ENCODE data around the gene FLOT1. TPM values are rescaled to one million over a fixed set of nuclear protein-coding genes. Genes with fewer than 3 reads are reported as not detected.

FLOT1 gene
- total and polyA plus RNA-seq, 9 of the 15 experiments (the other 6 are each of a cell fraction or from before 2014, with no cell fraction given) = 11.7 to 149 (median 118) TPM

- TF ChIP-seq PBX2 (CRISPR knock-in tag; IDR thresholded peaks at IDR 0.05; ENCODE audit: low read depth) (peak; percentile 90), PBX2 (tag; conservative IDR thresholded peaks at IDR 0.05; ENCODE audit: low read depth) (peak; percentile 99), TCFL5 (CRISPR knock-in tag; conservative IDR thresholded peaks at IDR 0.05) (no peak), ZNF408 (CRISPR knock-in tag; IDR thresholded peaks at IDR 0.05; ENCODE audit: low read depth) (no peak), ZKSCAN3 (CRISPR knock-in tag; IDR thresholded peaks at IDR 0.05) (no peak), SMARCB1 (IDR thresholded peaks at IDR 0.05; ENCODE audit: insufficient read length, low read depth) (no peak), ZBED1 (IDR thresholded peaks at IDR 0.05) (peak; percentile 75; the same call in 1 of the 2 replicates), EP300 (IDR thresholded peaks at IDR 0.05; ENCODE audit: low read length) (peak; percentile 84), ATF4 (CRISPR knock-in tag; IDR thresholded peaks at IDR 0.05) (peak; percentile 76), HDAC6 (IDR thresholded peaks at IDR 0.05; ENCODE audit: low read depth, low read length) (no peak), DPF2 (IDR thresholded peaks at IDR 0.05) (peak; percentile 64; the same call in 1 of the 2 replicates), E2F8 (IDR thresholded peaks at IDR 0.05; ENCODE audit: low read depth, partially characterized antibody) (peak; percentile 99), FIP1L1 (IDR thresholded peaks at IDR 0.05; ENCODE audit: low read depth, low read length, poor library complexity, severe bottlenecking) (no peak)
Measured at GRCh38 chr6:30717129-30717844, 25.2 kb downstream of the FLOT1 start, which contains the start of gene MDC1 (continued).
